Measurements from ENCODE around the gene HSD17B4.
A peak's percentile ranks its signal among the peaks of the same experiment; 100 is the strongest.
"Not testable (repeated sequence)": the region's sequence is repeated elsewhere in the genome, so short reads cannot be mapped to it uniquely, and the experiment has no call there.

HSD17B4 gene

DNA sequence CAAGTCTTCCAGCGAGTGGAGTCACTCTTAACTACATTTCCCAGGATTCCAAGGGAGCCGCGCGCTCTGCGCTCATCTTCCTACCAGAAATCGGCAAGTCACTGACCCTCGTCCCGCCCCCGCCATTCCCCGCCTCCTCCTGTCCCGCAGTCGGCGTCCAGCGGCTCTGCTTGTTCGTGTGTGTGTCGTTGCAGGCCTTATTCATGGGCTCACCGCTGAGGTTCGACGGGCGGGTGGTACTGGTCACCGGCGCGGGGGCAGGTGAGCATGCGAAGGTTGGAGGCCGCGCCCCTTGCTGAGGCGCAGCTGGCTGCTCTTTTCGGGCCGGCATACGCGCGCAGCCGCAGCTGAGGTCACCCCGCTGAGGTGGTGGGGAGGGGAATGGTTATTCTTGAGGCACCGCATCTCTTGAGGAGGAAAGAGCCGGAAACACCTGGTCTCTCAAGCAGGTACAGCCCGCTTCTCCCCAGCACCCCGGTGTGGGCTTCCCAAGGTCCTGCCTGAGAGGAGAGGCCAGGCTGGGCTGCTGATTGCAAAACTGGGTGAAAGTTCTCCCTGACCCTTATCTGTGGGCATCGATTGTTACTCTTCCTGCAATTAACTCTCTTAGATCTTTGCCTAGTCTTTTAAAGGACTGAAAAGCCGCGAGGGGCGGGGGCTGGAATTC lies at the start of gene HSD17B4:
Gene HSD17B4, plus strand, starts transcription at position 125 of the 667 bp plus-strand sequence. Its CDS starts 79 bp downstream, at position 204.
- DNase-seq, result peak; percentile 87

- DNase-seq, result no peak
Measured at GRCh38 chr5:119402555-119402954, 49.7 kb upstream of the HSD17B4 start.

- DNase-seq, result no peak
Measured at GRCh38 chr5:119404033-119404432, 48.3 kb upstream of the HSD17B4 start.

DNA sequence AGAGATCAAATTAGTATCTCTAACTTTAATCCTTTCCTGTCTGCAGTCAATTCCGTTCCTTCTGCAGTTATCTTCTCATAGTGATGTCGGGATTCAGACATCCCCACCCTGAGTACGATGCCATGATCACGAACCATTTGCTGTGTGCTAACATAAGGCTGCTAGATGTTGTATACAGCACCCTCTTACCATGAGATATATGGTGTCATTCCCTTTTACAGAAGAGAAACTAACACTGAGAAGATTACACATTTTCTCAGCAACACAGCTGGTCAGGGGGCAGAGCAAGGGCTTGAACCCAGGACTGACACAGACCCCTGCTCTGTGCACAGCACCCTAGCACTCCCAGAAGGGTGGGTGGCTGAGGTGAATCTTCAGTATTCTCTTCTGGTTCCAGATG lies 46.9 kb upstream of the HSD17B4 start:
- no peak for DNase-seq

DNA sequence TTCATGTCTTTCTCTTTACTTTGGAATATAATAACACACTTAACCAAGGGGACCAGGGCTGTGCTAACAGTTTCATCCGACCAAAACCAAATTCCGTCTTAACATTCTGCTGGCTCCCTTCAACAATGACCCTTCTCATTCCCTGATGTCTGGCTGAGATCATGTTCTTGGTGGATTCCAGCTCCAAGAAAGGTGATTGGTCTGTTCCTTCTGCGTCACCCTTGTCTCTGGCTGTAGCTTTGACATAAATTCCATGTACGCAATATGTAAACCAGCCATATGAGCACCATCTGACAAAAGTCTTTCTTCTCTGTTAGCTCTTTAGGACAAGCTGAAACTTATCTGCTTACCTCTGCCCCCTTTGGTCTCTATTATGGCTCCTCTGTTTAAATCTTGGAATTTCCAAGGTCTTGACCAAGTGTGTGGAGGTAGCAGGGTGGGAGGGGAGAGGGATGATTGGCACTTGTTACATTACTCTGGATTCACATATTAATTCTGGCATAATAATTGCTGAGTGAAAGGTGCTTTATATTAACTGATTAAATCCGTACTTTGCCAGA lies 45.7 kb upstream of the HSD17B4 start:
- no peak for DNase-seq

GRCh38 chr5:119409235-119409815 lies 43.0 kb upstream of the HSD17B4 start:
- no peak for DNase-seq

GRCh38 chr5:119410448-119411159 lies 41.7 kb upstream of the HSD17B4 start:
- peak; percentile 56 for DNase-seq

DNA sequence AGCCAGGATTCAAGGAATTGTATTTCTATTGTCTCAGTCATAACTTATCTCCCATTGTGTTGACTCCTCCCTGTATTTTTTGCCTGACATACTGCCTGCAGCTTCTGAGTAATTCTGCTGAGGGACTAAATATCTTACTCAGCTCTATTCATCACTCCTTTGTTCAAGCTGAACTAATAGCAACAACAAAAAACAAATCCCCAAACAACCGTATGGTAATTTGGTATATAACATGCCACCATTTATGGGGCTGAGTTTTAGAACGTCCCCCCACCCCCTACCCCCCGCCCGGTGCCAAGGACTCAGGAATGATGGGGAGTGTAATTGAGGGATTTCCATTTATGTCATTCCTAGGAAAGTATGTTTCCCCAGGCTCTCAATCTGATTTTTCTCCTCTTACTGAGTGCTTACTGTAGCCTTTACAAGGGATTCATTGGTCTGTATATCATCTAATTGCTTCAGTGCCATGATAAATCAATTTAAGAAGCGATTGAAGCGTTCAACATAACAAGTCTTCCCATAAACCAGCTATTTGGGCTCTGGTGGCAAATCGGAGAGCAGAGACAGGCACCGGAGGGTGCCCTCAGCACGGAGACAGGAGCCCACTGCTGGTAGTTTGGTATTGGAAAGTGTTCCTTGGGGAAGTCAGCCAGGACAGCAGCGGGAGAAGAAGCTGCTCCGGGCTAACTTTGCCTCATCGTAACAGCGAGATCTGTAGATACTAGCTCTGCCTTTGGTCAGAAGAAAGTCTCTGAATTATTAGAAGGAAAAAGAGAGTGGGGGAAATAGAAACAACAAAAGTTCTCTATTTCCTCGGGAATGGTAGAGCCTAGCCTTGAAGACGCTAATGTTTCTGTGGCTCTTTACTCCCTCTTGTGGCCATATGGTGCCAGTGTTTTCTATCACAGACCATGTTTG lies 40.7 kb upstream of the HSD17B4 start:
- peak; percentile 79 for DNase-seq

GRCh38 chr5:119412279-119413227 lies 39.7 kb upstream of the HSD17B4 start:
- DNase-seq, result no peak

- not testable (repeated sequence) for DNase-seq
Measured at GRCh38 chr5:119414124-119414734, 38.1 kb upstream of the HSD17B4 start.

DNA sequence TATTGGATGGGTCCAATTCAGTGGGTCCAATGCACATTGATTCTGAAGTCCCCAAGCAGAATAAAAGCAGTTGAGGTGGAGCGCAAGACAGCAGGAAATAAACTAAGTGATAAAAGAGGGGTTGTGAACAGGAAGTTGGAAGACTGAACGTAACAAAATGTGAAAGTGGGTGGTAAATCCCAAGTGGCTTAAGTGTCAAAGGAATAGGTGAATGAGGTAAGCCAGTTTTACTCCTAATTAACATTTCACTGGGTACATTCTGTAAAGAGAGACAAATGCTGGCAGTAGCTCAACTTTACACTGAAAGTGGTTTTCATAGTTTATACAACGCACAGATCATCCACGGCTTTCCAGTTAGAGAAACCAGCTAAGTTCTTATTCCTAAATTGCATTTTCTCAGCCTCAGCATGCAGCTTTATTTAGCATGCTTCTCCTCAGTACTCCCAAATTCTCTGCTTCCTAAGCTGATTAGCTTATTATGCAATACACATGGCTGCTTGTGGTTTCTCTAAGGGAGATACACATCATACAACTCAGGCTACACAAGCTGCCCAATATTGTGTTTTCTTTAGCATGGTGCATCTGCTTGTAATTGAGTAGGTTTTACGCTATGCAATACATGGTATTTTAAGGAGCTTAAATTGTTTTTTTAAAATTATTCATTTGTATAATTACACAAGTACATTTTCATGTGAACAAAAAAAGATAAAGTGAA lies 34.2 kb upstream of the HSD17B4 start:
- DNase-seq, result no peak

- no peak for DNase-seq
Measured at GRCh38 chr5:119418606-119419100, 33.6 kb upstream of the HSD17B4 start.

DNA sequence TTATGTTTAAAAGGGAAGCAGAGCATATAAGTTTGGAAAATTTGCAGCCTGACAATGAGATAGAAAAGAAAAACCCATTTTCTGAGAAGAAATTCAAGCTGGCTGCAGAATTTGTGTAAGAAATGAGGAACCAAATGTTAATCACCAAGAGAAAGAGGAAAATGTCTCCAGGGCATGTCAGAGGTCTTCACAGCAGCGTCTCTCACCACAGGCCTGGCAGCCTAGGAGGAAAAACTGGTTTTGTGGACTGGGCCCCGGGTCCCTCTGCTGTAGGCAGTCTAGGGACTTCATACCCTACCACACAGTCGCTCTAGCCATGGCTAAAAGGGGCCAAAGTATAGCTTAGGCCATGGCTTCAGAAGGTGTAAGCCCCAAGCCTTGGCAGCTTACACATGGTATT lies 32.1 kb upstream of the HSD17B4 start:
- DNase-seq, result no peak

GRCh38 chr5:119426057-119426456 lies 26.2 kb upstream of the HSD17B4 start:
- DNase-seq, result no peak

GRCh38 chr5:119427060-119427459 lies 25.2 kb upstream of the HSD17B4 start:
- DNase-seq, result no peak

- DNase-seq, result not testable (repeated sequence)
Measured at GRCh38 chr5:119427596-119427995, 24.7 kb upstream of the HSD17B4 start.

GRCh38 chr5:119428166-119428565 lies 24.1 kb upstream of the HSD17B4 start:
- DNase-seq, result not testable (repeated sequence)

DNA sequence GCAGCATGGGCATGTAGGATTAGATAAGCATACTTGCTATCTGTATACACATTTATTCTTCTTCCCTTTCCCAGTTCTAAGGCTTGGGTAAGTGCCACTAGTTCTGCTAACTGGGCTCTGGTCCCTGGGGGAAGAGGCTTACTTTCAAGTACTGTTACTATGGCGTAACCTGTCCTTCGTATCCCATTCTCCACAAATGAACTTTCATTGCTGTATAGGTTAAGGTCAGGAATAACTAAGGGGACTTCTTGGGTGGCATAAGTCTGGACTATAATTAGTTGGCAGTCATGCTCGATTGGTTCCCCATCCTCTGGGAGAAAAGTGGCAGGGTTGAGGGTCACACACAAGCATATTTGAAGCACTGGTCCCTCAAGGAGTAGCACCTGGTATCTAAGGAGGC lies 23.7 kb upstream of the HSD17B4 start:
- not testable (repeated sequence) for DNase-seq

DNA sequence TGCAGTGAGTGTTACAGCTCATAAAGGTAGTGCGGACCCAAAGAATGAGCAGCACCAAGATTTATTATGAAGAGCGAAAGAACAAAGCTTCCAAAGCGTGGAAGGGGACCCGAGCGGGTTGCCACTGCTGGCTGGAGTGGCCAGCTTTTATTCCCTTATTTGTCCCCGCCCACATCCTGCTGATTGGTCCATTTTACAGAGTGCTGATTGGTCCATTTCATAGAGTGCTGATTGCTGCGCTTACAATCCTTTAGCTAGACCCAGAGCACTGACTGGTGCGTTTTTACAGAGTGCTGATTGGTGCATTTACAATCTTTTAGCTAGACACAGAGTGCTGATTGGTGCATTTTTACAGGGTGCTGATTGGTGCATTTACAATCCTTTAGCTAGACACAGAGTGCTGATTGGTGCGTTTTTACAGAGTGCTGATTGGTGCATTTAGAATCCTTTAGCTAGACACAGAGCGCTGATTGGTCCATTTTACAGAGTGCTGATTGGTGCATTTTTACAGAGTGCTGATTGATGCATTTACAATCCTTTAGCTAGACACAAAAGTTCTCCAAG lies 19.5 kb upstream of the HSD17B4 start:
- DNase-seq, result not testable (repeated sequence)

Measured in activated CD4-positive, alpha-beta T cell treated with anti-CD3 and anti-CD28 coated beads, Interleukin-10, Interleukin-2, amounts not matched to agents 100 ng/mL and 50 ng/mL, durations not matched to agents 16 hours and 8 hours (primary cell).